Measurements from ENCODE around the gene VPS4A.

The VPS4A gene

DNA sequence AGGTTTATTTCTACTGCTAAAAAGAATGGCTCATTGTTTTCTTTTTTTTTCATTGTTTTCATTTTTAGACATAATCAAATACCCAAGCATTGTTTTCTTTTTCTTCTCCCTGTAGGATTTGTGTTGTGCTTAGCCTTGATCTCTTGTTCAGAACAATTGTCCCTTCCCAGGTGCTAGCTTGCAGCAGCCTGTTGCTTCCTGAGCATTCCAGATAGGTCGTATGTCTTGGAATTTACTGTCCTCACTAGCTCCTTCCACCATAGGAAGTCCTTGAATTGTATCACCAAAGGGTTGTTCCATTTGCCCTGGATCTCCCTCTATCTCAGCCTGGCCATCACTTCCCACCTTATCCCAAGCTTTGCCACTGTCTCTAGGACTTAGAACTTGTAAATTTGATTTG is 10.0 kb upstream of the VPS4A start:
- ATAC-seq = no peak
- TF ChIP-seq ZNF565 (CRISPR knock-in tag; conservative IDR thresholded peaks at IDR 0.05; ENCODE audit: low read depth) (no peak), ISL1 (CRISPR knock-in tag; IDR thresholded peaks at IDR 0.05) (no peak), ARNTL (CRISPR knock-in tag; IDR thresholded peaks at IDR 0.05; ENCODE audit: borderline replicate concordance, low read depth) (no peak), ZNF8 (CRISPR knock-in tag; IDR thresholded peaks at IDR 0.05) (no peak), OSR1 (CRISPR knock-in tag; IDR thresholded peaks at IDR 0.05) (no peak)

DNA sequence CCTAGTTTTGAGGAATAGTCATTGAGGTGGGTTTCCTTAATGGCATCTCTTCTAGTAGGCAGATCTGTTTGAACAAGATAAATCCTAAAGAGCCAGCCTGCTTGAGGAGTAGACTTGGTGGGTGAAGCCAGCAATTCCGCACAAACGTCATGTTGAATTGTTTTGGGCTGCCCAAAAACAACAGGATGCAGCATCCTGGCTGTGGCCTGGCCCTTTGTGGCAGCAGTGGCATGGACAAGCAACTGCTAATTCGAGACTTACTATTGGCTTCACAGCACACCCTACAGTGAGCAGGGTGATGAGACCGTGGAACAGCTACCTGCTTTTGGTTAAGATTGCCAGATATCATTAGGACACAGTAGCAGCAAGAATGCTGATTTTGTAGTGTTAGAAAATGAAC is 9.3 kb upstream of the VPS4A start:
- ATAC-seq = no peak
- TF ChIP-seq, protein P1, sequence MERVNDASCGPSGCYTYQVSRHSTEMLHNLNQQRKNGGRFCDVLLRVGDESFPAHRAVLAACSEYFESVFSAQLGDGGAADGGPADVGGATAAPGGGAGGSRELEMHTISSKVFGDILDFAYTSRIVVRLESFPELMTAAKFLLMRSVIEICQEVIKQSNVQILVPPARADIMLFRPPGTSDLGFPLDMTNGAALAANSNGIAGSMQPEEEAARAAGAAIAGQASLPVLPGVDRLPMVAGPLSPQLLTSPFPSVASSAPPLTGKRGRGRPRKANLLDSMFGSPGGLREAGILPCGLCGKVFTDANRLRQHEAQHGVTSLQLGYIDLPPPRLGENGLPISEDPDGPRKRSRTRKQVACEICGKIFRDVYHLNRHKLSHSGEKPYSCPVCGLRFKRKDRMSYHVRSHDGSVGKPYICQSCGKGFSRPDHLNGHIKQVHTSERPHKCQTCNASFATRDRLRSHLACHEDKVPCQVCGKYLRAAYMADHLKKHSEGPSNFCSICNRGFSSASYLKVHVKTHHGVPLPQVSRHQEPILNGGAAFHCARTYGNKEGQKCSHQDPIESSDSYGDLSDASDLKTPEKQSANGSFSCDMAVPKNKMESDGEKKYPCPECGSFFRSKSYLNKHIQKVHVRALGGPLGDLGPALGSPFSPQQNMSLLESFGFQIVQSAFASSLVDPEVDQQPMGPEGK (CRISPR knock-in tag; IDR thresholded peaks at IDR 0.05; ENCODE audit: borderline replicate concordance) = no peak
- TF ChIP-seq, protein P2, sequence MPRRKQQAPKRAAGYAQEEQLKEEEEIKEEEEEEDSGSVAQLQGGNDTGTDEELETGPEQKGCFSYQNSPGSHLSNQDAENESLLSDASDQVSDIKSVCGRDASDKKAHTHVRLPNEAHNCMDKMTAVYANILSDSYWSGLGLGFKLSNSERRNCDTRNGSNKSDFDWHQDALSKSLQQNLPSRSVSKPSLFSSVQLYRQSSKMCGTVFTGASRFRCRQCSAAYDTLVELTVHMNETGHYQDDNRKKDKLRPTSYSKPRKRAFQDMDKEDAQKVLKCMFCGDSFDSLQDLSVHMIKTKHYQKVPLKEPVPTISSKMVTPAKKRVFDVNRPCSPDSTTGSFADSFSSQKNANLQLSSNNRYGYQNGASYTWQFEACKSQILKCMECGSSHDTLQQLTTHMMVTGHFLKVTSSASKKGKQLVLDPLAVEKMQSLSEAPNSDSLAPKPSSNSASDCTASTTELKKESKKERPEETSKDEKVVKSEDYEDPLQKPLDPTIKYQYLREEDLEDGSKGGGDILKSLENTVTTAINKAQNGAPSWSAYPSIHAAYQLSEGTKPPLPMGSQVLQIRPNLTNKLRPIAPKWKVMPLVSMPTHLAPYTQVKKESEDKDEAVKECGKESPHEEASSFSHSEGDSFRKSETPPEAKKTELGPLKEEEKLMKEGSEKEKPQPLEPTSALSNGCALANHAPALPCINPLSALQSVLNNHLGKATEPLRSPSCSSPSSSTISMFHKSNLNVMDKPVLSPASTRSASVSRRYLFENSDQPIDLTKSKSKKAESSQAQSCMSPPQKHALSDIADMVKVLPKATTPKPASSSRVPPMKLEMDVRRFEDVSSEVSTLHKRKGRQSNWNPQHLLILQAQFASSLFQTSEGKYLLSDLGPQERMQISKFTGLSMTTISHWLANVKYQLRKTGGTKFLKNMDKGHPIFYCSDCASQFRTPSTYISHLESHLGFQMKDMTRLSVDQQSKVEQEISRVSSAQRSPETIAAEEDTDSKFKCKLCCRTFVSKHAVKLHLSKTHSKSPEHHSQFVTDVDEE (CRISPR knock-in tag; IDR thresholded peaks at IDR 0.05) = no peak
- no peak for TF ChIP-seq SNAI2 (CRISPR knock-in tag; IDR thresholded peaks at IDR 0.05)
- no peak for TF ChIP-seq ZNF565 (CRISPR knock-in tag; conservative IDR thresholded peaks at IDR 0.05; ENCODE audit: low read depth)
- TF ChIP-seq PPARA (CRISPR knock-in tag; IDR thresholded peaks at IDR 0.05; ENCODE audit: borderline replicate concordance) = no peak
- TF ChIP-seq GLIS3 (CRISPR knock-in tag; IDR thresholded peaks at IDR 0.05) = no peak
- no peak for TF ChIP-seq ZNF8 (CRISPR knock-in tag; IDR thresholded peaks at IDR 0.05)
- no peak for TF ChIP-seq TOX (CRISPR knock-in tag; IDR thresholded peaks at IDR 0.05; ENCODE audit: borderline replicate concordance)
- no peak for TF ChIP-seq OSR1 (CRISPR knock-in tag; IDR thresholded peaks at IDR 0.05)
- TF ChIP-seq, protein P3, sequence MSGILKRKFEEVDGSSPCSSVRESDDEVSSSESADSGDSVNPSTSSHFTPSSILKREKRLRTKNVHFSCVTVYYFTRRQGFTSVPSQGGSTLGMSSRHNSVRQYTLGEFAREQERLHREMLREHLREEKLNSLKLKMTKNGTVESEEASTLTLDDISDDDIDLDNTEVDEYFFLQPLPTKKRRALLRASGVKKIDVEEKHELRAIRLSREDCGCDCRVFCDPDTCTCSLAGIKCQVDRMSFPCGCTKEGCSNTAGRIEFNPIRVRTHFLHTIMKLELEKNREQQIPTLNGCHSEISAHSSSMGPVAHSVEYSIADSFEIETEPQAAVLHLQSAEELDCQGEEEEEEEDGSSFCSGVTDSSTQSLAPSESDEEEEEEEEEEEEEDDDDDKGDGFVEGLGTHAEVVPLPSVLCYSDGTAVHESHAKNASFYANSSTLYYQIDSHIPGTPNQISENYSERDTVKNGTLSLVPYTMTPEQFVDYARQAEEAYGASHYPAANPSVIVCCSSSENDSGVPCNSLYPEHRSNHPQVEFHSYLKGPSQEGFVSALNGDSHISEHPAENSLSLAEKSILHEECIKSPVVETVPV (CRISPR knock-in tag; IDR thresholded peaks at IDR 0.05) = no peak
- no peak for TF ChIP-seq ZFP30 (CRISPR knock-in tag; IDR thresholded peaks at IDR 0.05)

DNA sequence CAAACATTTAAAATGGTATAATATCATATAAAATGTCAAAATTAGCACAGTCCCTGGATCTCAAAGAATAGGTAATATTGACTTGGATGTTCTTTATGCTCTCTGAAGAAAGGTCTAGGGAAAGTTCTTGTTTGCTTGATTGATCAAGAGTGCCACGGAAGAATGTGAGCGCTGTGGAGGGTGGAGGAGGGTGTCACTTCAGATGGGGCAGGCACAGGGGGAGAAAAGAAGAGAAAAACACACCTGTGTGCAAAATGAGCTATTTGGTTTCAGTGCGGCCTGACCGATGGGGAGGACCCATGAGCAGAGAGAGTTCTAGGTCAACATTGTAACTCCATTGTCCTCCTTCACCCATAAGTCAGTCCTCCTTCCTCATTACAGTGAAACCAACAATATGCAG is 8.8 kb upstream of the VPS4A start:
- TF ChIP-seq TCF4 (CRISPR knock-in tag; IDR thresholded peaks at IDR 0.05; ENCODE audit: borderline replicate concordance) (no peak), ZC3H10 (CRISPR knock-in tag; IDR thresholded peaks at IDR 0.05) (no peak), ZFP3 (CRISPR knock-in tag; IDR thresholded peaks at IDR 0.05) (no peak), ZNF70 (CRISPR knock-in tag; IDR thresholded peaks at IDR 0.05) (no peak), ARNTL (CRISPR knock-in tag; IDR thresholded peaks at IDR 0.05; ENCODE audit: borderline replicate concordance, low read depth) (no peak), GLIS3 (CRISPR knock-in tag; IDR thresholded peaks at IDR 0.05) (no peak)
- TF ChIP-seq, protein P1 (CRISPR knock-in tag; IDR thresholded peaks at IDR 0.05; ENCODE audit: borderline replicate concordance) = no peak
- no peak for ATAC-seq

DNA sequence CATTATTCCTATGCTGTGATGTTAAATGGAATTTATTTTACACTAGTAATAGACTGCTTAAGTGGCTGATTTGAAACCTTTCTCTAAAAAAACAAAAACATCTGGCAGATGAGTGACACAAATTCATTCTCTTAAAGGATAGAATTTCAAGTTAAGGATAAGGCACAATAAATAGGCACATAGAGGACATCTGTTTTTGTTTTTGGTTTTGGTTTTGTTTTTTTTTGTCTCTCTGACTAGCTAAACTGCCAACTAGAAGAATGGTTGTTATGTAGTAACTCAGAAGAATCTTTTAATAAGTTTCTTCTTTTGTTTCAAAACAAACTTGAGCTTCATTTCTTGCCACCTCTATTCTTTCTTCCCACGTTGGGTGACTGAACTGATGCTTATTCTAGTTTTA is 5.1 kb upstream of the VPS4A start:
- ATAC-seq = no peak; the same call in 2 of the 3 replicates
- TF ChIP-seq PPARA (CRISPR knock-in tag; IDR thresholded peaks at IDR 0.05; ENCODE audit: borderline replicate concordance) (no peak), ESRRG (CRISPR knock-in tag; IDR thresholded peaks at IDR 0.05) (no peak), ZNF70 (CRISPR knock-in tag; IDR thresholded peaks at IDR 0.05) (no peak), GLIS3 (CRISPR knock-in tag; IDR thresholded peaks at IDR 0.05) (no peak), SNAI2 (CRISPR knock-in tag; IDR thresholded peaks at IDR 0.05) (no peak), ZC3H10 (CRISPR knock-in tag; IDR thresholded peaks at IDR 0.05) (no peak), ZNF565 (CRISPR knock-in tag; conservative IDR thresholded peaks at IDR 0.05; ENCODE audit: low read depth) (no peak), OSR1 (CRISPR knock-in tag; IDR thresholded peaks at IDR 0.05) (no peak), CSDC2 (CRISPR knock-in tag; IDR thresholded peaks at IDR 0.05) (no peak), TOX (CRISPR knock-in tag; IDR thresholded peaks at IDR 0.05; ENCODE audit: borderline replicate concordance) (no peak), TCF4 (CRISPR knock-in tag; IDR thresholded peaks at IDR 0.05; ENCODE audit: borderline replicate concordance) (no peak)
- TF ChIP-seq, protein P1 (CRISPR knock-in tag; IDR thresholded peaks at IDR 0.05; ENCODE audit: borderline replicate concordance) = no peak
- TF ChIP-seq, protein P2 (CRISPR knock-in tag; IDR thresholded peaks at IDR 0.05) = no peak
- TF ChIP-seq, protein P3 (CRISPR knock-in tag; IDR thresholded peaks at IDR 0.05) = no peak
